Tibial nerve (tissue), 4 donors: Measurements from ENCODE around the gene PAQR7.

Experiments used
- EP300 ChIP-seq, 2 donors: sonication (generic); formaldehyde crosslinking; IDR thresholded peaks; one replicate each; pipeline ENCODE4 v1.6.1; 2017; ENCODE audit warnings: antibody characterized with exemption in 2 of 2, mild to moderate bottlenecking in 1 of 2
- POLR2A ChIP-seq, 2 donors: fragments of 450-650 bp; IDR thresholded peaks; one replicate each; pipeline ENCODE4 v1.6.1; 2017; ENCODE audit warnings: antibody characterized with exemption in 2 of 2, mild to moderate bottlenecking in 2 of 2, moderate library complexity in 2 of 2
- TF ChIP-seq, protein P1 (sequence below), 5 experiments: fragments of 200-600 bp in 3 of 5; fragments of 450-650 bp in 2 of 5; sonication (generic) in 3 of 5; IDR thresholded peaks; one replicate each; pipeline ENCODE4 v1.5.1; 2016 to 2019; ENCODE audit warnings: antibody characterized with exemption in 5 of 5, mild to moderate bottlenecking in 3 of 5, moderate library complexity in 2 of 5

- TF ChIP-seq, protein P1, sequence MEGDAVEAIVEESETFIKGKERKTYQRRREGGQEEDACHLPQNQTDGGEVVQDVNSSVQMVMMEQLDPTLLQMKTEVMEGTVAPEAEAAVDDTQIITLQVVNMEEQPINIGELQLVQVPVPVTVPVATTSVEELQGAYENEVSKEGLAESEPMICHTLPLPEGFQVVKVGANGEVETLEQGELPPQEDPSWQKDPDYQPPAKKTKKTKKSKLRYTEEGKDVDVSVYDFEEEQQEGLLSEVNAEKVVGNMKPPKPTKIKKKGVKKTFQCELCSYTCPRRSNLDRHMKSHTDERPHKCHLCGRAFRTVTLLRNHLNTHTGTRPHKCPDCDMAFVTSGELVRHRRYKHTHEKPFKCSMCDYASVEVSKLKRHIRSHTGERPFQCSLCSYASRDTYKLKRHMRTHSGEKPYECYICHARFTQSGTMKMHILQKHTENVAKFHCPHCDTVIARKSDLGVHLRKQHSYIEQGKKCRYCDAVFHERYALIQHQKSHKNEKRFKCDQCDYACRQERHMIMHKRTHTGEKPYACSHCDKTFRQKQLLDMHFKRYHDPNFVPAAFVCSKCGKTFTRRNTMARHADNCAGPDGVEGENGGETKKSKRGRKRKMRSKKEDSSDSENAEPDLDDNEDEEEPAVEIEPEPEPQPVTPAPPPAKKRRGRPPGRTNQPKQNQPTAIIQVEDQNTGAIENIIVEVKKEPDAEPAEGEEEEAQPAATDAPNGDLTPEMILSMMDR (IDR thresholded peaks at IDR 0.05) = no peak
- TF ChIP-seq POLR2A (IDR thresholded peaks at IDR 0.05) = no peak
- TF ChIP-seq EP300 (IDR thresholded peaks at IDR 0.05) = no peak
Measured at GRCh38 chr1:25814549-25815087, 60.9 kb downstream of the PAQR7 start.
